HG02571 (cell line): ENCODE data around the gene BEND5.

Experiments used
- ATAC-seq: cut with Tn5 transposase; IDR thresholded peaks from one replicate; pipeline ENCODE4 v1.9.1; 2021; ENCODE audit warnings: mild to moderate bottlenecking, moderate library complexity; ENCODE audit not compliant: unreplicated experiment

The BEND5 gene

DNA sequence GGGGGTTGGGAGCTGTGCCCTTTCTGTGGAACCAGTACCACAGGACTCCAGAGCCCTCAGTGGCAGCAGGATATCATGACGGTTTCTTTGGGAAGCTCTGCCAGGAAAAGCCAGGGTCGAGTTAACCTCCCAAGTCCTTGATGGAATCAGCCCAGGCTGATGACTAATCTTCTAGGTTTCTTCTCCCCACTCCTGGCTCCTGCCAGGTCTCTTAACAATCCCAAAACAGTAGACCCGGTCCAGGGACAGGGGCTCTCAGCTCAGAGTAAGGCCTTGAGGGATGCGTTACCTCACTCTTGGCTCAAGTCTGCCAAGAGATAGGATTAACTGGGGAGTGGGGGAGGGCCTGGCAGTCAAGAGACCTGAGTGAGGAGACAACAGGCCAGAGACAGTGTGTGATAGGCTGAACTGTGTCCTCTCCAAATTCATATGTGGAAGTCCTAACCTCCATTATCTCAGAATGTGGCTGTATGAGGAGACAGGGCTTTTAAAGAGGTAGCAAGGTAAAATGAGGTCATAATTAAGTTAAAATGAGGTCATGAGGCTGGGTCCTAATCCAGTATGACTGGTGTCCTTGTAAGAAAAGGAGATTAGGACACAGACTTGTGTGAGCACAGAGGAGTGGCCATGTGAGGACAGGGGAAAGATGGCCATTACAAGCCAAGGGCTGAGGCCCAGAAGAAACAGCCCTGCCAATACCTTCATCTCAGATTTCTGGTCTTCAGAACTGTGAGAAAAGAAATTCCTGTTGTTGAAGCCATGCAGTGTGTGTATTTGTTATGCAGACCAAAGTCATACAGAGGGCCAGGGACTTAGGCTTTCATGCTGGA lies 95.0 kb downstream of the BEND5 start:
- no peak for ATAC-seq

DNA sequence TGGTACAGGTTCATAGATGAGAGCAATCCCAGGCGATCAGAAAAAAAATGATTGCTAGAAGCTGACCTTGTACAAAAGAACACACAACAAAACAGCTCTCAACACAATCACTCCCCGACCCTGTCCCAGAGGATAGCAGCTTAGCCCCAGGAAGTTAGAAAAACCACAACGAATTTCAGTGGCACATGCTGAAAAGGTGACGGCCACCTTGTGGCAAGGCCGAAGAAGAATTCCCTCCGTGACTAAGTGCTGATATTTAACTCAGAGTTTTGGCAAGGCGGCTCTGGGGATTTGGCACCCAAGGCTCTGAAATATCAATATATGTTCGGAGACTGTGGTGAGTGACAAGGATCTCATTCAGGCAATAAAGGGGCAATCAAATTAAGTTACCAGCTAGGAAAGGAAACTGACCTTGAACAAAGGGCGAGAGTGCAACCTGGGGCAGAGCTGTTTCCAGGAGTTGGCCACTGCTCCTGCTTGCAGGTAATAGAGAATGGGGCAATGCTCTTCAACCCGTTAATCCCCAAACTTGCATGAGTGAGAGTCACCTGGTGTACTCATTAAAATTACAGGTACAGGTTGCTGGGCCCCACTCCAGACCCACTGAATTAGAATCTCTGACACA lies 96.2 kb downstream of the BEND5 start:
- ATAC-seq: no peak

DNA sequence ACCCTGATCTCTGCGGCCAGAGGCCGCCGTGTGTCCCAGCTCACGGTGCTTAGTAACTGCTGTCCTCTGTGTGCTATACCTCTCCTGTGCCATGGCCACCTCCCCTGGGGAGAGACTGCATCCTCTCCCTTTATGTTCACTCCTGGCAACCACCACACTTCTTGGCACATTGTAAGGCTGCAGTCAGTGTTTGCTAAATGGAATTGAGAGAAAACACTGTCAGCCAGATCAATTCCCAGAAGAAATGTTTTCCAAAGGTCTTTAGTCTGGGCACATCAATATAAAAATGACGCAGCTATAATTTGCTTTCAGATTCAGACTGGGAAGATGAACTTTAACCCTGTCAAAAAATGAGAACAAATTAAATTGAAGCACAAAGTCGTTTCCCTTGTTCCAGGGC lies 96.8 kb downstream of the BEND5 start:
- no peak for ATAC-seq

DNA sequence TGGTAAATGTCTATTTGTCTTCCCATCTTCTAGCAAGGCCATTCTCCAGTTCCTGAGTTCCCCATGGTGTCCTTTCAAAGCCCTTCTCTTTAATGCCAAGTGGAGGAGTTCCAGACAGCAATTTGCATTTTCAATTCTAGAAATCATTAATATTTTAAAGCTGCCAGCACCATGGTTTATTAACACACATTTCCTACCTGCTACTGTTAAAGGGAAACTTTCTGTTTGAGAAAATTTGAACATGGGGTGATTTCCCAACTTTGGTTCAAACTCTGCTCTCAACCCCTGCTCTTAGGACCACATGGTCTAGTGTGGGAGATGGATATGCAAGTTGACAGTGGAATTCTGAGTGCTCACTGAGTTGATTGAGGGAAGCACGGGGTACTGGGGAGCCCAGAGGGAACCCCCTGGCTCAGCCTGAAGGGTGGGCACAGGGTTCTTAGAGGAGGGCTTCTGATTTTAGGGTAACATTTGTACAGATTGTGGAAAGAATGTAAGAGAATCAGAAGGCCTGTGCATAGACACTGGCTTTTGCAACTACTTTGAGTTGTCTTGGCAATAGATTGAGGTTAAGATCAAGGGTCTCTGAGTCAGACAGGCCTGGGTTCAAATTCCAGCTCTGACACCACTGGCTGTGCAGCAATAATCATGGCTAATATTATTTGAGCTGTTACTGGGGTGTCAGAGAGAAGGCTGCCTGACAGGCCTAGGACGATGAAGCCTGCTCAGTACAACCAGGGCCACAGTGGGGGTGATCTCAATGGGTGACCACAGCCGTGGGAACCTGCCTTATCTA lies 97.8 kb downstream of the BEND5 start:
- no peak for ATAC-seq
